Small intestine (tissue), 7 donors: ENCODE results near the gene CDK11A. TPM values are rescaled to one million over a fixed set of nuclear protein-coding genes. Genes with fewer than 3 reads are reported as not detected.
A peak's percentile ranks its signal among the peaks of the same experiment; 100 is the strongest.
"Not testable (repeated sequence)": the region's sequence is repeated elsewhere in the genome, so short reads cannot be mapped to it uniquely, and the experiment has no call there.

Source experiments
- DNase-seq, 2 donors: peaks; one replicate each; pipeline versions ENCODE4 v3.0.0 to v3.0.0-alpha.2; 2013
- FAIRE-seq: peaks from 2 replicates; lab custom pipeline; 2012; peaks lifted over from hg19 to GRCh38; lab: Jason Lieb, UNC
- H3K27ac ChIP-seq, 3 donors: one replicate each; pipeline ENCODE4 v1.5.1; 2013; ENCODE audit warnings: low read length in 2 of 3, mild to moderate bottlenecking in 2 of 3, control low read depth in 1 of 3, inconsistent platforms in 1 of 3, low read depth in 1 of 3, moderate library complexity in 1 of 3
- H3K27me3 ChIP-seq, 3 donors: one replicate each; pipeline ENCODE4 v1.6.1; 2013; ENCODE audit warnings: low read length in 3 of 3, inconsistent platforms in 1 of 3; ENCODE audit not compliant: control insufficient read depth in 3 of 3, insufficient read depth in 3 of 3
- H3K36me3 ChIP-seq, 3 donors: one replicate each; pipeline ENCODE4 v1.6.1; 2013; ENCODE audit warnings: low read length in 3 of 3, inconsistent platforms in 1 of 3, low read depth in 1 of 3, mild to moderate bottlenecking in 1 of 3, moderate library complexity in 1 of 3; ENCODE audit not compliant: control insufficient read depth in 3 of 3, insufficient read depth in 2 of 3
- H3K4me1 ChIP-seq, 3 donors: one replicate each; pipeline ENCODE4 v1.6.1; 2013; ENCODE audit warnings: low read length in 2 of 3, inconsistent platforms in 1 of 3, low read depth in 1 of 3, mild to moderate bottlenecking in 1 of 3, moderate library complexity in 1 of 3; ENCODE audit not compliant: control insufficient read depth in 3 of 3, insufficient read depth in 2 of 3
- H3K4me3 ChIP-seq, 3 donors: one replicate each; pipeline ENCODE4 v1.5.1; 2013; ENCODE audit warnings: low read length in 3 of 3, control low read depth in 1 of 3, inconsistent platforms in 1 of 3, low read depth in 1 of 3, mild to moderate bottlenecking in 1 of 3, moderate library complexity in 1 of 3
- H3K9me3 ChIP-seq, 2 donors: one replicate each; pipeline ENCODE4 v1.6.1; 2013; ENCODE audit warnings: low read depth in 1 of 2, low read length in 1 of 2; ENCODE audit not compliant: control insufficient read depth in 2 of 2, insufficient read depth in 1 of 2
- WGBS, 3 donors: extraction: QIAGEN DNeasy Blood & Tissue Kit; methylation state at CpG; one replicate each; pipeline ENCODE4 v1.1.7; 2013; 5-methylcytosine and 5-hydroxymethylcytosine counted together
- polyA plus RNA-seq, 4 donors: library from polyadenylated mRNA; stranded (reverse) in 3 of 4; unstranded in 1 of 4; fragments of 200-250 nt in 3 of 4; fragments of 120-200 nt in 1 of 4; gene quantifications; one replicate each; pipeline versions ENCODE4 v1.2.1 to v1.2.3, GENCODE V29; 2013
- donor health status: healthy with polysubstance abuse.
- donor health status: control.
- donor health status: control.
- donor health status: Bipolar disorder and iron deficiency.
- donor health status: healthy.

The CDK11A gene
- polyA plus RNA-seq, 4 donors: 17.3 to 232 (median 48.4) TPM

GRCh38 chr1:1678581-1679380 is 45.4 kb downstream of the CDK11A start:
- FAIRE-seq (no peak), DNase-seq (peak; percentile 87 to 99)
- Histone ChIP-seq H3K4me1 (peaks cover 2 to 44% (median 11%) of the 10 kb centered on the region in 3 donors), H3K36me3 (peaks cover 0 to 38% (median 2%) of the 10 kb centered on the region in 3 donors), H3K27me3 (no peaks in the 10 kb centered on the region), H3K4me3 (peak overlapping the region in 2 of 3 donors; percentile 9 to 37), H3K9me3 (no peaks in the 10 kb centered on the region), H3K27ac (peak overlapping the region; percentile 87 to 93 (median 90))
- 17 to 45% (median 43%) methylated on average over 23 to 24 of the region's 24 CpGs for WGBS, 3 donors

- no peaks in the 10 kb centered on the region for H3K27me3 ChIP-seq
- DNase-seq (peak in 1 of 2 donors; percentile 50), FAIRE-seq (no peak)
- H3K36me3 ChIP-seq: peaks cover 0 to 38% (median 0%) of the 10 kb centered on the region in 3 donors
- H3K4me3 ChIP-seq: peak overlapping the region in 2 of 3 donors; percentile 9 to 37
- H3K27ac ChIP-seq: peak overlapping the region; percentile 87 to 93 (median 90)
- no peaks in the 10 kb centered on the region for H3K9me3 ChIP-seq
- peaks cover 0 to 36% (median 8%) of the 10 kb centered on the region in 3 donors for H3K4me1 ChIP-seq
- WGBS, 3 donors: 32 to 51% (median 39%) methylated on average over 39 of the region's 39 CpGs
Observed at GRCh38 chr1:1677718-1678580, 46.2 kb downstream of the CDK11A start.

GRCh38 chr1:1676087-1676486 is 48.1 kb downstream of the CDK11A start:
- not testable (repeated sequence) for H3K27ac ChIP-seq, H3K27me3 ChIP-seq, H3K4me3 ChIP-seq, FAIRE-seq, DNase-seq, H3K9me3 ChIP-seq
- Histone ChIP-seq H3K4me1 (peaks cover 0 to 31% (median 8%) of the 10 kb centered on the region in 3 donors), H3K36me3 (peaks cover 0 to 44% (median 0%) of the 10 kb centered on the region in 3 donors)
- WGBS, 3 donors: 60 to 66% (median 66%) methylated on average over 3 to 9 of the region's 21 CpGs

- H3K4me3 ChIP-seq, FAIRE-seq, DNase-seq, H3K27me3 ChIP-seq, H3K27ac ChIP-seq, H3K9me3 ChIP-seq: not testable (repeated sequence)
- peaks cover 0 to 51% (median 0%) of the 10 kb centered on the region in 3 donors for H3K36me3 ChIP-seq
- 81 to 82% methylated on average over 12 to 16 of the region's 18 CpGs; no CpG with 5 or more reads in 1 of the 3 donors for WGBS, 3 donors
- peaks cover 0 to 22% (median 6%) of the 10 kb centered on the region in 3 donors for H3K4me1 ChIP-seq
Observed at GRCh38 chr1:1675218-1675617, 48.9 kb downstream of the CDK11A start.

DNA sequence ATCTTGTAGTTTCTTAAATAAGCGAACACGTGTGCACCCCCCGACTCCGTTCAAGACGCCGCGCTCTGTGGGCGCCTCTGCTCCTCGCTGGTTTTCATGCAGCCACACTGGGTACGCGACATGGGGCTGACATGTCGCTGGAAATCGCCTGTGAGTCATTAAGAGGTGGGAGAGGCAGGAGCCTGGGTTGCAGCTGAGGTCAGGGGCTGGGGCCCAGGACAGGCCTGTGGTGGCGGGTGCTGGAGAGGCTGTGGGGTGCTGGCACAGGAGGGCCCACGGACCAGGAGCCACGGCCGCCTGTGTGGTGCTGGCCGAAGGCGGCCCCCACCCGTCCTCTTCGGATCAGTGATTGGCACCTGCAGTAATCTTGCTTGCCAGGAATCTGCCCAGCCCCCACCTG is 49.4 kb downstream of the CDK11A start:
- Histone ChIP-seq H3K36me3 (peaks cover 0 to 55% (median under 1%) of the 10 kb centered on the region in 3 donors), H3K4me1 (peaks cover 0 to 20% (median 5%) of the 10 kb centered on the region in 3 donors)
- WGBS, 3 donors: 80 to 84% (median 80%) methylated on average over 13 to 20 of the region's 21 CpGs
- H3K4me3 ChIP-seq, FAIRE-seq, DNase-seq, H3K27me3 ChIP-seq, H3K27ac ChIP-seq, H3K9me3 ChIP-seq: not testable (repeated sequence)

- DNase-seq (no peak), FAIRE-seq (no peak)
- H3K27me3 ChIP-seq: no peaks in the 10 kb centered on the region
- H3K9me3 ChIP-seq: no peaks in the 10 kb centered on the region
- 91 to 92% (median 92%) methylated on average over 25 of the region's 25 CpGs for WGBS, 3 donors
- H3K4me1 ChIP-seq: no peaks in the 10 kb centered on the region
- no peak overlapping the region for H3K4me3 ChIP-seq
- peaks cover 5 to 67% (median 6%) of the 10 kb centered on the region in 3 donors for H3K36me3 ChIP-seq
- no peak overlapping the region for H3K27ac ChIP-seq
Observed at GRCh38 chr1:1672181-1672965, 51.8 kb downstream of the CDK11A start.

- FAIRE-seq (no peak), DNase-seq (no peak)
- H3K27me3 ChIP-seq: no peaks in the 10 kb centered on the region
- no peak overlapping the region for H3K27ac ChIP-seq
- no peak overlapping the region for H3K4me3 ChIP-seq
- 71 to 80% (median 78%) methylated on average over 27 of the region's 27 CpGs for WGBS, 3 donors
- H3K9me3 ChIP-seq: no peaks in the 10 kb centered on the region
- H3K36me3 ChIP-seq: peaks cover 5 to 70% (median 6%) of the 10 kb centered on the region in 3 donors
- H3K4me1 ChIP-seq: no peaks in the 10 kb centered on the region
Observed at GRCh38 chr1:1671365-1672119, 52.6 kb downstream of the CDK11A start.
